ENCODE measurements around the gene CHST15.

CHST15 gene

DNA sequence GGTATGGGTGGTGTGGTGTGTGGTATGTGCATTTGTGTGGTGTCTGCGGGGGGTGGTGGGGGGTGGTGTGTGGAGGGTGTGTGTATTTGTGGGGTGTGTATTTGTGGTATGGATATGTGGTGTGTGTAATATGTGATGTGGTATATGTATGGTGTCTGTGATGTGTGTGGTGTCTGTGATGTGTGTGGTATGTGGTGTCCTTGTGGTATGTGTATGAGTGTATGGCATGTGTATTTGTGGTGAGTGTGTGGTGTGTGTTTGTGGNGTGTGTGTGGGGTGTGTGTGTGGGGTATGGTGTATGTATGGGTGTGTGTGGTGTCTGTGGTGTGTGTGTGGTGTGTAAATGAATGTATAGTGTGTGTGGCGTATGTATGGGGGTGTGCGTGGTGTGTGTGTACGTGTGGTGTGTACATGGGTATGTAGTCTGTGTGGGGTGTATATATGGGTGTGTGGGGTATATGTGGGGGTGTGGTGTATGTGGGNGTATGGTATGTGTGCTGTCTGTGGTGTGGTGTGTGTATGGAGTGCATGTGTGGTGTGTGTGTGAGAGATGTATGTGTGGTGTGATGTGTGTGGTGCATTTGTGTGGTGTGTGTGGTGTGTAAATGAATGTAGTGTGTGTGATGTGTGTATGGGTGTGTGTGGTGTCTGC is 27.1 kb upstream of the CHST15 start:
- no peaks in the 10 kb centered on the region for H3K36me3 ChIP-seq (ENCODE audit: insufficient read depth, low read length)
- no peaks in the 10 kb centered on the region for H3K9me3 ChIP-seq (ENCODE audit: insufficient read depth, low read depth, low read length)
- H3K79me2 ChIP-seq (ENCODE audit: insufficient read depth, low read length), result no peaks in the 10 kb centered on the region
- TF ChIP-seq, protein P1, sequence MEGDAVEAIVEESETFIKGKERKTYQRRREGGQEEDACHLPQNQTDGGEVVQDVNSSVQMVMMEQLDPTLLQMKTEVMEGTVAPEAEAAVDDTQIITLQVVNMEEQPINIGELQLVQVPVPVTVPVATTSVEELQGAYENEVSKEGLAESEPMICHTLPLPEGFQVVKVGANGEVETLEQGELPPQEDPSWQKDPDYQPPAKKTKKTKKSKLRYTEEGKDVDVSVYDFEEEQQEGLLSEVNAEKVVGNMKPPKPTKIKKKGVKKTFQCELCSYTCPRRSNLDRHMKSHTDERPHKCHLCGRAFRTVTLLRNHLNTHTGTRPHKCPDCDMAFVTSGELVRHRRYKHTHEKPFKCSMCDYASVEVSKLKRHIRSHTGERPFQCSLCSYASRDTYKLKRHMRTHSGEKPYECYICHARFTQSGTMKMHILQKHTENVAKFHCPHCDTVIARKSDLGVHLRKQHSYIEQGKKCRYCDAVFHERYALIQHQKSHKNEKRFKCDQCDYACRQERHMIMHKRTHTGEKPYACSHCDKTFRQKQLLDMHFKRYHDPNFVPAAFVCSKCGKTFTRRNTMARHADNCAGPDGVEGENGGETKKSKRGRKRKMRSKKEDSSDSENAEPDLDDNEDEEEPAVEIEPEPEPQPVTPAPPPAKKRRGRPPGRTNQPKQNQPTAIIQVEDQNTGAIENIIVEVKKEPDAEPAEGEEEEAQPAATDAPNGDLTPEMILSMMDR (conservative IDR thresholded peaks at IDR 0.05; ENCODE audit: low read length), result no peak
- TF ChIP-seq EZH2phosphoT487 (IDR thresholded peaks at IDR 0.05; ENCODE audit: borderline replicate concordance), result no peak
- H3K9ac ChIP-seq (ENCODE audit: low read depth, low read length, poor library complexity, severe bottlenecking), result no peak overlapping the region
- peaks cover 4% of the 10 kb centered on the region for H3K4me1 ChIP-seq (ENCODE audit: insufficient read depth, low read length, poor library complexity, severe bottlenecking)
- H3K4me3 ChIP-seq (ENCODE audit: low read length, poor library complexity, severe bottlenecking), result no peak overlapping the region
- H3K27me3 ChIP-seq (ENCODE audit: insufficient read depth, low read length, poor library complexity, severe bottlenecking), result no peaks in the 10 kb centered on the region
- no peaks in the 10 kb centered on the region for H4K20me1 ChIP-seq (ENCODE audit: insufficient read depth, low read length, poor library complexity, severe bottlenecking)
- no peak overlapping the region for H3K4me2 ChIP-seq (ENCODE audit: low read depth, low read length, poor library complexity, severe bottlenecking)
- H2AFZ ChIP-seq (ENCODE audit: low read length), result no peak overlapping the region
- H3F3A ChIP-seq (ENCODE audit: low read depth), result no peaks in the 10 kb centered on the region
- no peaks in the 10 kb centered on the region for H3K9me2 ChIP-seq (replicated peaks; ENCODE audit: low read depth, low read length)

DNA sequence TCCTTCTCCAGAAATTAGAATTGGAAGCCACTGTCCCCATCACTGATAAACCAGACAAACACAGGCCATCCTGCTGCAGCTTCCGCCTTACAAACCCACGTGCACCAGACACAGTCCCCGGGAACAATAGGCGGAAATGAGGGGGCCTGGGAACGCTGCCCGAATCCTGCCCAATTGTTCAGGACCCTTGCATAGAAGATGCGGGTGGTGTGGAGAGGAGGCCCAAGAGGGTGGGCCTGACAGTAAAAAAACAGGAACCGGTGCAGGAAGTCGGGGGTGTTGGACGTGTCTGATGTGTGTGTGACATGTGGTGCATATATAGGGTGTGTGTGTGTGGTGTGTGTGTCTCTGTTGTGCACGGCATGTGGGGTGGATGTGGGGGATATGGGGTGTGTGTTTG is 26.5 kb upstream of the CHST15 start:
- H2AFZ ChIP-seq (ENCODE audit: low read length), result no peak overlapping the region; the same call in 1 of the 2 replicates
- no peaks in the 10 kb centered on the region for H4K20me1 ChIP-seq (ENCODE audit: insufficient read depth, low read length, poor library complexity, severe bottlenecking)
- peaks cover 4% of the 10 kb centered on the region for H3K4me1 ChIP-seq (ENCODE audit: insufficient read depth, low read length, poor library complexity, severe bottlenecking)
- no peak overlapping the region for H3K9ac ChIP-seq (ENCODE audit: low read depth, low read length, poor library complexity, severe bottlenecking)
- TF ChIP-seq, protein P1 (conservative IDR thresholded peaks at IDR 0.05; ENCODE audit: low read length), result no peak
- no peak for TF ChIP-seq EZH2phosphoT487 (IDR thresholded peaks at IDR 0.05; ENCODE audit: borderline replicate concordance)
- H3K27me3 ChIP-seq (ENCODE audit: insufficient read depth, low read length, poor library complexity, severe bottlenecking), result no peaks in the 10 kb centered on the region
- H3K4me2 ChIP-seq (ENCODE audit: low read depth, low read length, poor library complexity, severe bottlenecking), result no peak overlapping the region
- H3F3A ChIP-seq (ENCODE audit: low read depth), result no peaks in the 10 kb centered on the region
- no peaks in the 10 kb centered on the region for H3K9me3 ChIP-seq (ENCODE audit: insufficient read depth, low read depth, low read length)
- H3K36me3 ChIP-seq (ENCODE audit: insufficient read depth, low read length), result no peaks in the 10 kb centered on the region
- H3K79me2 ChIP-seq (ENCODE audit: insufficient read depth, low read length), result no peaks in the 10 kb centered on the region
- H3K9me2 ChIP-seq (replicated peaks; ENCODE audit: low read depth, low read length), result no peaks in the 10 kb centered on the region
- no peak overlapping the region for H3K4me3 ChIP-seq (ENCODE audit: low read length, poor library complexity, severe bottlenecking)

DNA sequence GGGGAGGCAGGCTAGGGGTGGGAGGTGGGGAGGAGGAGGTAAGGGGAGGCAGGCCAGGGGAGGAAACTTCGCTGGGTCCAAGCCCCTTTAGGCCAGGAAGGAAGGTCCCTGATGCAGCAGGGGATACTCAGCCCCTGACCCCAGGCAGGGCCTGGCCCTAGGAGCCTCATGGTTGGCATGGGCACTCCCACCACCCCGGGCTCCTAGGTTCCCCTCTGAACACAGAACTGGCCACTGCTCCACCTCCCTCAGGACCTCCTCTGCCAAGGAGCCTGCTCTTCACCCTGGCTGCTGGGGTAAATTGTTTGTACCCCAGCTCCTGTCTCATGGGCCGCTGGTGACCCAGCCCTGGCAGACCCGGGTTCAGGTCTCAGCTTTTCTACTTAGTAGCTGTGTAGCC is 25.8 kb upstream of the CHST15 start:
- no peaks in the 10 kb centered on the region for H3K9me3 ChIP-seq (ENCODE audit: insufficient read depth, low read depth, low read length)
- H3K4me3 ChIP-seq (ENCODE audit: low read length, poor library complexity, severe bottlenecking), result no peak overlapping the region
- H3K27me3 ChIP-seq (ENCODE audit: insufficient read depth, low read length, poor library complexity, severe bottlenecking), result no peaks in the 10 kb centered on the region
- H3K4me1 ChIP-seq (ENCODE audit: insufficient read depth, low read length, poor library complexity, severe bottlenecking), result peaks cover 4% of the 10 kb centered on the region
- no peaks in the 10 kb centered on the region for H3K36me3 ChIP-seq (ENCODE audit: insufficient read depth, low read length)
- H4K20me1 ChIP-seq (ENCODE audit: insufficient read depth, low read length, poor library complexity, severe bottlenecking), result no peaks in the 10 kb centered on the region
- H3K9me2 ChIP-seq (replicated peaks; ENCODE audit: low read depth, low read length), result no peaks in the 10 kb centered on the region
- no peaks in the 10 kb centered on the region for H3F3A ChIP-seq (ENCODE audit: low read depth)
- no peak overlapping the region for H2AFZ ChIP-seq (ENCODE audit: low read length)
- TF ChIP-seq, protein P1 (conservative IDR thresholded peaks at IDR 0.05; ENCODE audit: low read length), result no peak
- TF ChIP-seq EZH2phosphoT487 (IDR thresholded peaks at IDR 0.05; ENCODE audit: borderline replicate concordance), result no peak
- no peak overlapping the region for H3K4me2 ChIP-seq (ENCODE audit: low read depth, low read length, poor library complexity, severe bottlenecking)
- no peak overlapping the region for H3K9ac ChIP-seq (ENCODE audit: low read depth, low read length, poor library complexity, severe bottlenecking)
- no peaks in the 10 kb centered on the region for H3K79me2 ChIP-seq (ENCODE audit: insufficient read depth, low read length)

Measured in Loucy (cell line).